ENCODE measurements around the gene RYR1.
A peak's percentile ranks its signal among the peaks of the same experiment; 100 is the strongest.
"Not testable (repeated sequence)": the region's sequence is repeated elsewhere in the genome, so short reads cannot be mapped to it uniquely, and the experiment has no call there.

The RYR1 gene

GRCh38 chr19:38571682-38572081 lies 138.2 kb downstream of the RYR1 start:
- DNase-seq, result no peak

GRCh38 chr19:38577826-38578225 lies 144.3 kb downstream of the RYR1 start:
- no peak for DNase-seq

- not testable (repeated sequence) for DNase-seq
Observed at GRCh38 chr19:38579304-38579703, 145.8 kb downstream of the RYR1 start.

GRCh38 chr19:38580080-38580479 lies 146.6 kb downstream of the RYR1 start:
- DNase-seq, result no peak

- DNase-seq, result no peak
Observed at GRCh38 chr19:38583219-38583984, 149.9 kb downstream of the RYR1 start.

- no peak for DNase-seq
Observed at GRCh38 chr19:38583985-38584305, 150.5 kb downstream of the RYR1 start.

- DNase-seq, result no peak
Observed at GRCh38 chr19:38587562-38587961, 154.1 kb downstream of the RYR1 start.

- no peak for DNase-seq
Observed at GRCh38 chr19:38588041-38588440, 154.6 kb downstream of the RYR1 start.

- no peak for DNase-seq
Observed at GRCh38 chr19:38592940-38593339, 159.4 kb downstream of the RYR1 start.

- DNase-seq, result peak; percentile 77
Observed at GRCh38 chr19:38596057-38596981, 162.8 kb downstream of the RYR1 start.

GRCh38 chr19:38597075-38597474 lies 163.6 kb downstream of the RYR1 start:
- no peak for DNase-seq

GRCh38 chr19:38599722-38600121 lies 166.2 kb downstream of the RYR1 start:
- DNase-seq, result no peak

- DNase-seq, result not testable (repeated sequence)
Observed at GRCh38 chr19:38602856-38603255, 169.4 kb downstream of the RYR1 start.

GRCh38 chr19:38606131-38606530 lies 172.6 kb downstream of the RYR1 start:
- no peak for DNase-seq

- no peak for DNase-seq
Observed at GRCh38 chr19:38614289-38614688, 180.8 kb downstream of the RYR1 start.

- DNase-seq, result no peak
Observed at GRCh38 chr19:38615007-38615581, 181.6 kb downstream of the RYR1 start.

GRCh38 chr19:38616265-38616664 lies 182.8 kb downstream of the RYR1 start:
- no peak for DNase-seq

GRCh38 chr19:38617283-38617763 lies 183.8 kb downstream of the RYR1 start:
- no peak for DNase-seq

GRCh38 chr19:38617764-38618589 lies 184.5 kb downstream of the RYR1 start, which contains the start of gene MAP4K1:
TSS of gene MAP4K1 (minus strand) at chr19:38617953. CDS start at chr19:38617895, 58 bp downstream.
- no peak for DNase-seq

- peak; percentile 99 for DNase-seq
Observed at GRCh38 chr19:38618590-38619360, 185.3 kb downstream of the RYR1 start, which contains the start of gene EIF3K. TSS of gene EIF3K (plus strand) at chr19:38619188. CDS start at chr19:38619269, 81 bp downstream.

GRCh38 chr19:38619361-38620174 lies 186.1 kb downstream of the RYR1 start:
- no peak for DNase-seq
